GM21528 (cell line): Measurements from ENCODE around the gene IL36A.

Experiments used
- ATAC-seq: cut with Tn5 transposase; IDR thresholded peaks from one replicate; pipeline ENCODE4 v1.9.1; 2021; ENCODE audit warnings: mild to moderate bottlenecking, moderate library complexity; ENCODE audit not compliant: unreplicated experiment, low FRiP score

IL36A gene

DNA sequence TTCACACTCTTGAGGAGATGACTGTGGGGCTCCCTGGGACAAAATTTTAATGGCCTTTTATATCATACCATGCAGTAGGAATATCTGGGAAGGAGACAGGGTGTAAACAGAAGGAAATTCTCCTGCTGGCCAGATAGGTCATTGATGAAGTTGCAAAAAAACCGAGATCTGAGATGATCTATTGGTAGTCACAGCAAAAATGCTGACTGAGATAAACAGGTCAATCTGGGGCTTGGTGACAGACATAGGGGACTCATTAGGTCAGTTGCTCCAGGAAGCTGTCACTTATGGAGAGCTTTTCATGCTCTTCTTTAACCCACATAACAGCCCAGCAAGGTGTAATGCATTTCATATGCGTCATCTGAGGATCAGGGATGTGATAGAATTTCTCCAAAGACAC lies 2.6 kb upstream of the IL36A start:
- no peak for ATAC-seq

DNA sequence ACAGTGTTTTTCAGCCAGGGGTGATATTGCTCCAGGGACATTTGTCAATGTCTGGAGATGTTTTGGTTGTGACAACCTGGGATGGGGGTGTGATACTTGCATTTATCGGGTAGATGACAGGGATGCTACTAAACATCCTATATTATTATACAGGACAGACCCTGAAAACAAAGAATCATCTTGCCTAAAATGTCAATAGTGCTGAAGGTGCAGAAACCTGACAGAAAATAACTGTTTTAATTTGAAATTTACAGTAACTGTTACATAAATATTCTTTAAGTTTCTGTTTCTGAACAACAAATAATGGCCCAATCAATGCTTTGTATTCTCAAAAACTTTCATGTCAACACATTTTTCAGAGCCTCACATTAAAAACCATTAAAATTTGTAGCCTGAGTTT lies 2.0 kb downstream of the IL36A start:
- ATAC-seq, result no peak

DNA sequence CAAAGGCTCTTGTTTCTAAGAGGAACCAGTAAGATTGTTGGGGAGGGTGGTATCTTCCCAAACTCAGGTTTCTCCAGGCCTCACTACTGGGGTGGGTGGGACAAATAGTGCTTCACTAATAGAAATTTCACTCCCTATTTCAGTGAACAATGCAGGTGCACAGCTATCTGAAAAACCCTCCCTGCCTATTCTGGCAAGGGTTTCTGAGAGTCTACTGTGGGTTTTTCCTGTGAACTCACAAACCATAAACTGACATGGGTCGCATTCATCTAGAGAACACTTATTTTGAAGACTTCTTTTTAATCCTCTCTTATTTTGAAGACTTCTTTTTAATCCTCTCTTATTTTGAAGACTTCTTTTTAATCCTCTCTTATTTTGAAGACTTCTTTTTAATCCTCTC lies 4.4 kb downstream of the IL36A start:
- ATAC-seq, result no peak

DNA sequence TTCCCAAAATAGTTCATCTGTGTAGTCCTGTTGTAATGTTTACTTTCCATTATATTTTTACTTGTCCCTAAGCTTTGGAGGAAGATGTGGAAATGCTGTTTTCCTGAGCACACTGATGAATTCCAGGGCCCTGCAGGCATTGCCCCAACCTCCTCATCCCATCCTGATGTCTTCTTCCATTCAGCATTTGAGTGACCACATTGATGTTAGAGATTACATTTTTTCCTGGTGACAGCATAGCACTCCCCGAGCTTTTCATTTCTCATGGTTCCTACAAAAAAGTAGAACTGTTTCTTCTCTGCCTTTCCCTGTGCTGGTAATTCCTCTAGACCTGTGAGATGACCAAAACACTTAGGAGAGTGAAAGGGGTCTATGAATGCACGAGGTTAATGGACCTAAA lies 4.8 kb downstream of the IL36A start:
- no peak for ATAC-seq

DNA sequence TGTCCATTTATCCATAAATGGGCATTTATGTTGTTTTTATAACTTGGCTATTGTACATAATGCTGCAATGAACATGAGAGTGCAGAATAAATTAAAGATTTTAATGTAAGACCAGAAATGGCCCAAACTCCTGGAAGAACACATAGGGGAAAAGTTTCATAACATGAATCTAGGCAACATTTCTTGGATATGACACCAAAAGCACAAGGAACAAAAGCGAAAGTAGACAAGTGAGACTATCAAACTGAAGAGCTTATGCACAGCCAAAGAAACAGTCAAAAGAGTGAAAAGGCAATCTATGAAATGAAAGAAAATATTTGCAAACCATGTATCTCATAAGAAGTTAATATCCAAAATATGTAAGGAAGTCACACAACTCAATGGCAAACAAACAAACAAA lies 5.8 kb downstream of the IL36A start:
- no peak for ATAC-seq

DNA sequence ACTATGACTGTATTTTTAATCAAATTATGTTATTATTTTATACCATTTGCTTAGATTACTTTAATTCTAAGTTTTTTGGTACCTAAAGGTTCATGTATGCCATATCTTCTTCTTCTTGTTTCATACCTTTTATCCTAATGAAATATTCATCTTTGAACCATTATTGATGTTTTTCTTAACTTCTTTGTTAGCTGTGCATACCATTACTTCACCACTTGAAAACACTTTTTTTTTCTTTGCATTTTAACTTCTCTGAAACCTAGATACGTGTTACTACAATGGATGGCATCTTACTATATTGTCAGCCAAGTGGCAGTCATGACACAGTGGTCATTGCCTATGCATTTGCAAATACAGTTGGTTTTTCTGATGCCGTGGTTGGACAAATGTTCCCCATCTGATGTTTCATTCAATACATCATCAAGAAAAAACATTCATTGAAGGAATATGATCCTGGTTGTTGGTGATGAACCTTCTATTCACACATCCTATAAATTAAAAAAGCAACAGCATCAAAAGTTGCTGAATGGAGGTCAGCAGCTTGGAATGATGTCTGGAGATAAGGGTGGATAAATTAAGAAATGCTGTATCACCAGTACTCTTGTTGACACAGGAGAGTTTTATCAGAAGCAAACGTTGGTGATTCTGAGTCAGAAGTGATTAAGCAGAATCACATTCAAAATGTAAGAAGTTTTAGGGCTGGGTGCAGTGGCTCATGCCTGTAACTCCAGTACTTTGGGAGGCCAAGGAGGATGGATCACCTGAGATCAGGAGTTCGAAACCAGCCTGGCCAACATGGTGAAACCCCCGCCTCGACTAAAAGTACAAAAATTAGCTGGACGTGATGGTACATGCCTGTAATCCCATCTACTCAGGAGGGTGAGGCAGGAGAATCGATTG lies 7.4 kb downstream of the IL36A start:
- ATAC-seq, result no peak

DNA sequence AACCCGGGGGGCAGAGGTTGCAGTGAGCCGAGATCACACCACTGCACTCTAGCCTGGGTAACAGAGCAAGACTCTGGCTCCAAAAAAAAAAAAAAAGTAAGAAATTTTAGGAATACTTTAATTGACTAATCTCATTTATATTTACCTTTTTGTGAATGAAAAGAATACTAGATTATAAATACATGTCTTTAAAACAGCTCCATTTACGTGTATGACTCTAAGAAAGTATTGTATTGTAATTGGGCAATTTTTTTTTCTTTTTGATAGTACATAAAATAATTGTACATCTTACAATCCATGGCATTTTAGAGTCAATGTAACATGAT lies 8.0 kb downstream of the IL36A start:
- ATAC-seq, result no peak

DNA sequence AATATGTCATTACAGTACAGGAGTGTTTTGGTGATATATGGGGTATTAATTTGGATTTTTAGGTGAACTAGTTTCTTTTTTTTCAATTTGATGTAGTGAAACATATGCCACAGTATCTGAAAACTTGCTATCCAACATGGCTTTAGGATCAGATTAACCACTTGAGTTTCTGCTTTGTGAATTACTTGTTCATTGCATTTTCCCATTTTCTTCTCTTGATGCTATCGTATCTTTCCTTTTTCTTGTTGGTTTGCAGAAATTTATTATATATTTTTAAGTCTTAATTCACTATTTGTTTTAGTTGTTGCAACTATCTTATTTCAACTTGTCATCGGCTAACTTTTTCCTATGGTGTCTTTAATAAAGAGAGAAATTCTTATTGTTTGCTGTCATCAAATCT lies 8.8 kb downstream of the IL36A start:
- ATAC-seq, result no peak

DNA sequence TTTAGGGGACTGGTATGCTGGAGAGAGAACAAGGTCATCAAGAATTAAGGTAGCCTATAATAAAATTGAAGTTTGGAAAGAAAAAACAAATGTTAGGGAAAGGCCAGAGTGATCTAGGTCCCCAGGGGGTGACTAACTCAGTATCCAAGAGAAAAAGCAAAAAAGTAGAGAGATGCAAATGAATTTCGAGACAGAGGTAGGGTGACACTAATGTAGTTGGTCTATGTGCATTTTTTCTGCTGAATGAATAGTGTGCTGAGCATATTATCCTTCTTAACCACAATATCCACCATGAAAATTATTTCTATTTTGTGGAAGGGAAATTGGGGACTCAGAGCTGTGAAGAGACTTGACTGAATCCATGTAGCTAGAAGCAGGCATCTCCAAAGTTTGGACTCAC lies 9.8 kb downstream of the IL36A start:
- no peak for ATAC-seq

DNA sequence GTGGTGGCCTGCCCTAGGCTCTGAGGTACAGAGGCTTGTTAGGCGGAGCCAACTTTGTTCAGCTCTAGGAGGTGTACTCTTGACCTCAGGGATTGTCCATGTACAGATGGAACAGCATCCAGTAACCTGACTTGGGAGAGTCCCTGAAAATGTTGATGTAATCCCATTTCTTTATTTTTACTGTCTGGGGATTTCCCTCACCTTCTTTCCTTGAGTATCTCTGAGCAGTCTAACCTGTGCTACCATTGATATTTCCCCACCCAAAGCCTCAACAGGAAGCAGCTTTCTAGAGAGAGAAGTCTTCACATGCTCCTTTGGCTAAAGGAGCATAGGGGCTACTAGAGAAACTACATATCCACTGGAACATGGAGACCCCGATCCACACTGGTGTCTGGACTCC lies 10.4 kb downstream of the IL36A start:
- no peak for ATAC-seq

DNA sequence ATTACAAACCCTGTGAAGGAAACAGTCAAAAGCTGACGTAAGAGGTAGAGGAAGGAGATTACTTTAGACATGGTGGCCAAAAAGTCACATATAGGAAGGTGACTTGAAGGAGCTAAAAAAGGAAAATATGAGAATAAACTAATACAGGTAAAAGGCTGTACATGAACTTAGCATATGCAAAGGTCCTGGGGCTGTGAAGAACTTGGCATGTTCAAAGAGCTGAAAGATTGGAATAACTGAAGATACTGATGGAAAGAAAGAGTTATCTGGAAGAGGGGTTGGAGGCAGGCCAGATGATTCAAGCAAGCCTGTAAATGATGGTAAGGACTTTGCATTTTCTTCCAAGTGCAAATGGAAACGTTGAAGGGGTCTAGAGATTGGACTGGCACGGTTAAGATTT lies 13.2 kb downstream of the IL36A start:
- no peak for ATAC-seq

DNA sequence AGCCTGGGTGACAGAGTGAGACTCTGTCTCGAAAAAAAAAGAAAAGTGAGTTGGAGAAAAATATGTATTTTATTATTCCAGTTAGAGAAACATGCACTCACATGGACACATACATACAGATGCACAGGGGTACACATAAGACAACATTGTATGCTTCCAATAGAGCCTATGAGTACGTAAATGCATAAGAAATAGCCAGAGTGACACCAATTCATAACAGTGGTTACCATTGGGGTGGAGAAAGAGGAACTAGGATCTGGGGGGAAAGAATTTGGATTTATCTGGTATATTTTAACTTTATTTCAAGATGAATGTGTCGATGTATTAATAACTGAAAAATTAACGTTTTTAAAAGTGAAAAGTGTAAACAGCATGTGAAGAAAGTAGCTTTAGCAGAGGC lies 16.1 kb downstream of the IL36A start:
- ATAC-seq, result no peak

DNA sequence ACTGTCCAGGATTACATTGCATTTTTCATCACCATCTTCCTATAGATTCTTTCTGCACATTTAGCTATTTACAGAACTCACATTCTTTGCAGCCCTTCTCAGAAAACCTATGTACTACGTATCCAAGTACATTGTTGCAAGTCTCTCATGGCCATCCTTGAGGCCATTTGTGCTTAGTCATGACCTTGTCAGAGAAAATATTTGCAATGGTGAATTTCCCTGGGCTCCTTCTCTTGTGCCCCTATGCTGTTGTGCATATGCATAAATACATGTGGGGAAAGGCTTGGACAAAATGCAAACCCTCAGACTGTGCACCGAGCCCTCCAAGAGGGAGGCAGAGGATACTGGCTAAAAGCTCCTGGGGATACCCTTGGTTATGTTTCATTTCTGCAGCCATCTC lies 19.5 kb downstream of the IL36A start:
- ATAC-seq, result no peak

DNA sequence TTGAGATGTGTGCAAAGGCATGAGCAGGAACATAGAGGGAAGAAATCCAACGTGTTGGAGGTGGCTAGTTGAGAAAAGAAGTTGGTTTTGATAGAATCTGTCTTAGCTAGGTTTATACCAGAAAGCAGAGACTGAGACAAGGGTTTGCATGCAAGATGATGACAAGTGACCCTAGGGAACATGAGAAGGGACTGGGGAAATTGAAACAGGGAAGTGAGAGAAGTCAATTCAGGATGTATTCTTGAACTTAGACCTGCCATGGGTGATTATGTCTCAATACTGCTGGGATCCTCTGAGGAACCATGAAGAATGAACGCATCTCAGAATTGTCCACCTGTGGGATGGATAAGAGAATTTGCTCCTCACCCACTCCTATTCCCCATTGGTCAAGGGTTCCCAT lies 20.5 kb downstream of the IL36A start:
- ATAC-seq, result no peak

DNA sequence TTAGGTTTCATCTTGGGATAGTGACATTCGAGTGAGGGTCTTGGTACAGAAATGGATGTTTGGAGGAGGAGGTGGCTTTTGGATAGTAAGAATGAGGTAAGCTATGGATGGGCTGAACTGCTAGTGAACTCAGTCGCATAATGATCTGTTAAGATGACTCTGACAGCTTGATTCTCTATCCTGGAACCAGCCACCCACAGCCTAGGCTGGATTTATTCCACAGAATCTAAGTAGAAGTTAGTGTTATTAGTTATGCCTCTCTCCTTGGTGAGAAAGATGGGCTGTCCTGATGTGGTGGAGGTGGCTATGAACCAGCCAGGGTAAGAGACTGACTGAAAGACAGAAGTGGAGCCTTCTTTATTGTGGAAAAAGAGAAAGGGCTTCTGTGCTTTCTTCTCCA lies 22.4 kb downstream of the IL36A start:
- no peak for ATAC-seq

DNA sequence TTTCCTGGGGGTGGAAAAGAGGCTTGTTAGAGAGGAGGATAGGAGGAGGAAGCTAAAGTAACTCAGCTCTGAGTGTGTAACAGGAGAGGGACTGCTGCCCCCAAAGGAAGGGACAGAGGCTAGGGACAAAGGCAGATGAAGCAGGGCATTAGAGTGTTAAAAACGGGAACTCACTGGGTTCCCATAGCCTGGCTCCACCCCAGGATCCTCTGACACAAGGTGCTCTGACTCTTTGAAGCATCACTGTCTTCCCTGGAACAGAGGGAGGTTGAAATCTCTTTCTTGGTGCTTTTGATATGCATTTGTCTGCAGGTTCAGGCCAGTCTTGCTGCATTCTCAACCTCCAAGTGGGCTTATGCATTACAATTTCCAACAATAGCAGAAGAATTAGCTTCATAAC lies 22.9 kb downstream of the IL36A start:
- no peak for ATAC-seq

DNA sequence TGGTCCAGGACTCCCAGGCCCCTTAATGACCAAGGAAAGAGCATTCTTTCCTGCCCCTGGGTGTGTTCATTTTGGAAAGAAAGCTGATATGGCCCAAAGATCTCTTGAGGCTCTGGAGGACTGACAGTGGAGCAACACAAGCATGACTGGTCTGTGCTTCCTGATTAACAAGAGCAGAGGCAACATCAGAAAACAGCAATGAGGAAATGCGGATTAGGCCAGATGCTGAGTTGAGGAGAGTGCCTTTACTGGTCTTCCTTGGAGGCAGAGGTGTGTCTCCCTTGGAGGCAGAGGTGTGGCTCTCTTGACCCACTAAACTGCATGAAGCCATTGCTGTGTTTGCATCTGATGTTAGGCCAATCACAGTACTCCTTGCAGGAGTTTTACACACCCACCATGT lies 27.5 kb downstream of the IL36A start:
- ATAC-seq, result no peak

DNA sequence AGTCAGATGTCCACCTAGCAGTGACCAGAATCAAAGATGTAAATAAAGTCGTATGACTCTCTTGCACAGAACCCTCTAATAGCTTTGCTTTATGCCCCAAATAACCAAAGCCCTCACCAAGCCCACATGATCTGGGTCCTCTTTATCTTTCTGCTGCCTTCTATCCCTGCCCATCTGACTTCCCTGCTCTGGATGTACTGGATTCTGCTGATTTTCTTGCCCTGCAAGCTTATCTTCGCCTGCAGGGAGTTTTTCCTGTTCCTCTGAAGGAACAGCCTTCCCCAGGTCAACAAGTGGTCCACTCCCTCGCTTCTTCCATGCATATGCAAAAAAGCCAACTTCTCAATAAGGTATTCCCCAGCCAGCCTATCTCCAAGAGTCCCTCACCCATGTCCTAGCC lies 28.8 kb downstream of the IL36A start:
- no peak for ATAC-seq

DNA sequence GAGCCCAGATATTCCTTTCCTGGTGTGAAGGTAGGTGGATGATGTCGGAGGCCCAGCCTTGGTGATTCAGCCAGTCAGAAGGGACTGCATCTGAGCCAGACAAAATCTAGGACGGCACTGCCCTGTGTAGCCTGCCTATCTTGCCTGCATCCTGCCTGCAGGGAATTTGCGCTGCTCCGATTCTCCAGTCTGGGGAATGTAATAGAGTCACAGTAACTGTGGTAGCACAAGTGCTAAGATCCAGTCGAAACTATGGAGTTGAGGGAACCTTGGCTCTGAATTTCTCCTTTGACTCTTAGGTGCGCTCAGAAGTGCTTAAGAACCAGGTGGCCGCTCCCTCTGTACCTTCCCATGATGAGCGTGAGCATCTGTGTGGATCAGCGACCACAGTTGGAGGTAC lies 31.5 kb downstream of the IL36A start:
- no peak for ATAC-seq

DNA sequence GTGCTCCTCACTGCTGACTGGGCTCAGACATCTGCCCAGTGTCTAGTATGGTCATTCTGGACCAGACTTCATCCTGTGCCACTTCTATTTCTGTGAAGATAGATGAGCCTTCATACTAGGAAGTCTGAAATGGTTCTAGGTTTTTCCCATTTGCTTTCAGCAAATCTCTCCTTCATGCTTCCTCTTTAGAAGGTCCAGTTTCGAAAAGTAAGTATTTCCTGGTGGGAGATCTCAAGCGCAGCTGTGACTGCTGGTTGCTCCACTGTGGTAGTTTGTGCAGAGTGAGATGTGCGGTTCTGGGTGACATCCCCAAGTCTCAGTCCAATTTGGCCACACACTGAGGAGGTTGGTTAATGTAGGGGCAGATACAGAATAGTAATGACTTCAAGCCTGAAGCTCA lies 33.0 kb downstream of the IL36A start:
- no peak for ATAC-seq

DNA sequence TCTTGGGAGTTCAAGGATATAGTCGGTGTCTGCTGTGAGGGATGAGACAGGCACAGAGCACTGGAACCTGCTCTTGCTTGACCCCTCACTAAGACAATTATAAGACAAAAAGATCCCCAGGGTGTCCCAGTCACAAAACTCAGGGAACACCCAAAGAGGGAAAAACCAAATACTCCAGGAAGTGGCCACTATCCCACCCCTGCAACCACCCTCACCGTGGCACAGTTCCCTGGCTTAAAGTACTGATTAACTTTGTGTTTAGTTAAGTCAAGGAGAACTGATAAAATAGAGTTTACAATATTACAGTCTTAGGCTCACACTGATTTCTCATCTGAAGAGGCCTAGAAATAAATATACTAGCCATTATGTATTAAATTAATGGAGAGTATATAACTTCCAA lies 33.9 kb downstream of the IL36A start:
- no peak for ATAC-seq

DNA sequence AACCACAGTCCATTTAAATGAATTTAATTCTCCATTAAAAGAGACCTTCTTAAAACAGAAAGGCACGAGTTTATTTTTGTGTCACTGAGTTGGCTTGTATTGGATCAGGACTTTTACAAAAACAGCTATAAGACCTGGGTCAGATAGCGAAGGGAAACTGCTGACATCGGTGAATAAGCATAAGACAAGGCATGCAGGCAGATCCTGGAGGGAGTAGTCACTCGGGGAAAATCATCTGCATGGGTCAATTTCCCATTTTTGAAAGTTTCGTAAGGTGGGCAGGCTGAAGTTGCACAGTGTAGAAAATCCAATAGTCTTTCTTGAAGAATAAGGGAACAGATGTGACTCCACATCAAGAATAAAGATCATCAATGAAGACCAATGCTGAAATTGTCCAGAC lies 34.5 kb downstream of the IL36A start:
- no peak for ATAC-seq

DNA sequence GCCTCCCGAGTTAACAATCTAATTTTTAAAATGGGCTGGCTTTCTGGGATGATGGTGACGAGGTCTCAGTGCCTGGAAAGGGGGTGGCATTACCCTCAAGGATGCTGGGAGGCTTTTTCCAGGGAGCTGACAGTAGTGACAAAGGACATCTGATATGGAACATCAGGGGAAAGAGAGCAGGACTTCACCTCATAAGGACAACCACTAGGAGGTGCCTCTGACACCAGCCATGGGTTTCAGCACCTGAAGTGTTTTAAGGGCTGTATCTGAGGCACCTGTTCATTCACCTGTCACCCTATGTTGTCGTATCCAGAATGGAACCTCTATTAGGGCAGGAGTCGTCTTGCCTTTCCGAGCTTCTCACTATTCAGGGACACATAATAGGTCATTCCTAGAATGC lies 36.6 kb downstream of the IL36A start:
- ATAC-seq, result no peak
